Mucosa of stomach (tissue), 1 donor: Measurements from ENCODE around the gene CREBRF.
"Not testable (repeated sequence)": the region's sequence is repeated elsewhere in the genome, so short reads cannot be mapped to it uniquely, and the experiment has no call there.

Source experiments
- H3K27me3 ChIP-seq: one replicate; pipeline ENCODE4 v1.7.0; 2013; ENCODE audit warnings: mild to moderate bottlenecking, low read length; ENCODE audit not compliant: control insufficient read depth, insufficient read depth
- H3K36me3 ChIP-seq: one replicate; pipeline ENCODE4 v1.7.0; 2013; ENCODE audit warnings: low read length; ENCODE audit not compliant: control insufficient read depth, insufficient read depth
- H3K4me1 ChIP-seq: one replicate; pipeline ENCODE4 v1.7.0; 2013; ENCODE audit warnings: mild to moderate bottlenecking, low read length; ENCODE audit not compliant: control insufficient read depth, insufficient read depth
- H3K4me3 ChIP-seq: one replicate; pipeline ENCODE4 v1.7.0; 2013; ENCODE audit warnings: low read length
- H3K9ac ChIP-seq: one replicate; pipeline ENCODE4 v1.7.0; 2013; ENCODE audit warnings: mild to moderate bottlenecking, low read length, moderate library complexity
- H3K9me3 ChIP-seq: one replicate; pipeline ENCODE4 v1.7.0; 2013; ENCODE audit warnings: mild to moderate bottlenecking, low read length, moderate library complexity; ENCODE audit not compliant: control insufficient read depth
- donor health status: Pancreatic carcinoma.

Gene CREBRF

DNA sequence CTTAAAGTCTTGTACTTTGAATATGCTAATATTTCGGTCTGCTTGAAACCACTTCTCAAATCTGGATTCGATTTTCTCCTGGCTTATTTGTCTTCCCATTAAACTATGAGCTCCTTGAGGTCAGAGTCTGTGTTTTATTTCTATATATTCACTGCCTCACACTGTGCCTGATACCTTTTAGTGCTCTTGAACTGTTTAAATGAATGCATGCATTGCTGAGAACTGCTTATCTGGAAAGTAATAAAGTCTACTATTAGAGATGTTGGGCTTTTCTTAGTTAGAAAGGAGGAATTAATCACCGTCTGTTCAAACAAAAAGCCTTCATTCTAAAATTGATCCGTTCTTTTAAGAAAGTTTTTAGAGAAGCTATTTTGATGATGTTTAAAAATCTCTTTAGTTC lies 6.0 kb downstream of the CREBRF start:
- Histone ChIP-seq H3K4me1 (no peaks in the 10 kb centered on the region), H3K4me3 (no peak overlapping the region), H3K36me3 (no peaks in the 10 kb centered on the region), H3K9me3 (no peaks in the 10 kb centered on the region), H3K27me3 (no peaks in the 10 kb centered on the region), H3K9ac (no peak overlapping the region)

DNA sequence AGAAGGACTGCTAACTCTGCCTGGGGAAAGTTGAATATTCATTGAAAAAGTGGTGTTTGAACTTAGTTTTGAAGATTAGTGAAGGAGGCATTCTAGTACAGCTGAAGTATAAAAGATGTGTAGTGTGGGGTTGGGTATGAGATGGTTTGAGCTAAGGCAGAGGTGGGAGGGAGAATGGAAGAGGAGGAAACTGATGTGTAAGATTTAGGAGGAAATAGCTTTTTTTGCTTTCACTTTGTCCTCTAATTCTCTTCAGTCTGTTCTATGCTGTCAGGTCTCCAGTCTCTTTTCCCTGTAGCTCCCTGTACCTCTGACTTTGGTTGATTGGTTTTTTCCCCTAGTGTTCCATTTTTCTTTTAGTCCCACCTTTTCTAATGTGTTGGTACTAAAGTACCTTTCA lies 9.0 kb downstream of the CREBRF start:
- no peak overlapping the region for H3K4me3 ChIP-seq
- no peaks in the 10 kb centered on the region for H3K9me3 ChIP-seq
- peaks cover 5% of the 10 kb centered on the region for H3K4me1 ChIP-seq

DNA sequence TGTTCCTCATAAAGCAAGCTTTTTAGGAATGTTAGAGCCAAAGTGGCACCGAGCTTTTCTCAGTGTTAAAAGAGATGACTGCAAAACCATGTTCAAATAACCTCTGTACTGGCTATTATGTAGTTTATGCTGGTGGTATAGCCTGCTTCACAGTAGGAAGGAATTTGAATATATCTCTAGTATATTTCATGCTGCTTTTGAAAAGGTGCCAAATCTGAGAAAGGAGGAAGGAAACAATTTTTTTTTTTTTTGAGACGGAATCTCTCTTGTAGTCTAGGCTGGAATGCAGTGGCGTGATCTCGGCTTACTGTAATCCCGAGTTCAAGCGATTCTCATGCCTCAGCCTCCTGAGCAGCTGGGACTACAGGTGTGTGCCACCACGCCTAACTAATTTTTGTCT lies 13.5 kb downstream of the CREBRF start:
- Histone ChIP-seq H3K9ac (no peak overlapping the region), H3K4me1 (peaks cover 5% of the 10 kb centered on the region), H3K9me3 (no peaks in the 10 kb centered on the region), H3K4me3 (no peak overlapping the region), H3K36me3 (no peaks in the 10 kb centered on the region), H3K27me3 (no peaks in the 10 kb centered on the region)

More for the DNA sequence above, 9.0 kb downstream of the CREBRF start:
- no peaks in the 10 kb centered on the region for H3K36me3 ChIP-seq
- H3K27me3 ChIP-seq: no peaks in the 10 kb centered on the region
- no peak overlapping the region for H3K9ac ChIP-seq

DNA sequence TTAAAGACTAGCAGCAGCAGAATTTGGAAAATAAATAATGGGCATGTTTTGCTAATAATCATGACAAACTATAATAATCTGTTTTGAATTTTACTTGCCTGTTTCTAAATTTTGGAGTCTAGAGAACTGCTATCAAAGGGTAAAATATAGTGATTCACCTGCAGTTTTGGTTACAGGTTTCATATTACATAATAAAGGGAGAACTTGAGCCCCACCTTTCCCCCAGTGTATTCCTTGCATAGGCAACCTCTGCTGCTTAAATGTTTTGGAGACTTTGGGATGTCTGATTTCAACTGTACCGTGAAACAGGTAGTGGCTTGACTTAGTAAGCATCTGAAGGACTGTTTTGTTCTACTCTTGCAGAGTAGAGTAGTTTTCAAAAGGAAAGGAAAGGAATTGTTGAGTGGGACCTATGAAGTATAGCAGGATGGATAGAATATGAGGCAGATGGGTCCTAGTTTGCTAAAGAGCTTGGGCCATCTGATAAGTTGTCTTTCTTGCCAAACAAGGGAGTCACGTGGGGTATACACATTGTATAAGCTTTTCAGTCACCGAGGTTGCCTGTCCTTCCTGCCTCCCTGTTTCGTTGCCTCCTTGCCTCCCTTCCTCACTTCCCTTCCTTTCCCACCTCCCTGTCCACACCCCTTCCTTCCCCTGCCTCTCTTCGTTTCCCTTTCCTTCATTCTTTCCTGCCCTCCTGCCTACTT lies 19.1 kb downstream of the CREBRF start:
- no peak overlapping the region for H3K4me3 ChIP-seq
- no peak overlapping the region for H3K9ac ChIP-seq
- H3K27me3 ChIP-seq: no peaks in the 10 kb centered on the region
- no peaks in the 10 kb centered on the region for H3K9me3 ChIP-seq
- H3K4me1 ChIP-seq: no peaks in the 10 kb centered on the region
- H3K36me3 ChIP-seq: no peaks in the 10 kb centered on the region

DNA sequence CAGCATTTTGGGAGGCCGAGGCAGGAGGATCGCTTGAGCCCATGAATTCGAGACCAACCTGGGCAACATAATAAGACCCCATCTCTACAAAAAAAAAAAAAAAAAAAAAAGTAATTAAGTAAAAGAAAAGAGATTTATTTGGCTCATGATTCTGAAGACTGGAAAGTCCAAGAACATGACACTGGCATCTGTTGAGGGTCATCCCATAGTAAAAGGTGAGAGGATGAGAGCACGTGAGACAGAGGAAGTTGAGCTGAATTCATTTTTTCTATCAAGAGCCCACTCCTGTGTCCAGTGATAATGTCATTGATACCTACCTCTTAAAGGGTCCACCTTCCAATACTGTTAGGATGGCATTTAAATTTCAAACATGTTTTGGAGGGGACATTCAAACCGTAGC lies 19.8 kb downstream of the CREBRF start:
- Histone ChIP-seq H3K4me3 (no peak overlapping the region), H3K9ac (no peak overlapping the region), H3K27me3 (no peaks in the 10 kb centered on the region), H3K4me1 (no peaks in the 10 kb centered on the region), H3K9me3 (no peaks in the 10 kb centered on the region), H3K36me3 (no peaks in the 10 kb centered on the region)

DNA sequence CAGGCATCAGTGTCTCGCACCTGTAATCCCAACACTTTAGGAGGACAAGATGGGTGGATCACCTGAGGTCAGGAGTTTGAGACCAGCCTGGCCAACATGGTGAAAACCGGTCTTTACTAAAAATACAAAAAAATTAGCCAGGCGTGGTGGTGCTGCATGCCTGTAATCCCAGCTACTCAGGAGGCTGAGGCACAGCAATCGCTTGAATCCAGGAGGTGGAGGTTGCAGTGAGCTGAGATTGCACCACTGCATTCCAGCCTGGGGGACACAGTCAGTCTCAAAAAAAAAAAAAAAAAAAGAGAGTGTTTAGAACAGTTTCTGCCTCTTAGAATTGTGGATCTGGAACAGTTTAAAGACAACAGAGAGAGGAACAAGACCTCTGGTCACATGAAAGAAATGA lies 20.3 kb downstream of the CREBRF start:
- not testable (repeated sequence) for H3K36me3 ChIP-seq, H3K4me3 ChIP-seq, H3K9ac ChIP-seq, H3K27me3 ChIP-seq, H3K4me1 ChIP-seq, H3K9me3 ChIP-seq

DNA sequence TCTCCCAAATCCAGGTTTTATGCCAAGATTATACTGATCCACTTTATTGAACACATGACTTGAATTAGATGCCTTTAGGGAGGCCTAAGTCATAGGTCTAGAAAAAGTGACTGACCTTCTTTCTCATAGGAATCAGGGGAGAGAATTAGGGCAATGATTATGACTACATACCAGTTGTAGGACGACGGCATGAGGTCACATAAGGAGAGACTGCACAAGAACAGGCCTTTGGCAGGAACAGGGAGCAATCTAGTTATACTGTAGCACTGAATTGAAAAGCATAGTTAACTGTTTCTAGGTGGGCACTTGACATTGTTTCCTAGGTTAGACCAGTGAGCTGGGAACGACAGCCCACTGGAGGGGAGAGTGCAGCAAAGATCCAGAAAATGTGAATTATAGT lies 22.7 kb downstream of the CREBRF start:
- Histone ChIP-seq H3K27me3 (no peaks in the 10 kb centered on the region), H3K9ac (no peak overlapping the region), H3K4me1 (no peaks in the 10 kb centered on the region), H3K9me3 (no peaks in the 10 kb centered on the region), H3K4me3 (no peak overlapping the region), H3K36me3 (no peaks in the 10 kb centered on the region)

DNA sequence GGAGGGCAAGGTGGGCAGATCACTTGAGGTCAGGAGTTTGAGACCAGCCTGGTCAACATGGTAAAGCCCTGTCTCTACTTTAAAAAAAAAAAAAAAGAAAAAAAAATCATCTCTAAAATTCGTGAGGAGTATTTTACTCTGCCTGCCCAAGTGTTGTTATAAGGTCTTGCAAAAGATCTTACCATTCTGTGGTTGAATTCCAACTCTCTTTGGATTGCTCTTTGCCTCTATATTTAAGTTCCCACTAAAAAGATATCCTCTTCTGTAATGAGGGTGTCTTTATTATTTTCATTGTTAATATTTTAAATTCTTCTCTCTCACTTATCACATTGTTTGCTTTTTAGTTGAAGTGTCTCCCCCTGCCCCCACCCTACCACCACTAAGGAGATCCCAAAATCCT lies 33.4 kb downstream of the CREBRF start:
- H3K9ac ChIP-seq: no peak overlapping the region
- peaks cover 8% of the 10 kb centered on the region for H3K36me3 ChIP-seq
- H3K4me3 ChIP-seq: no peak overlapping the region
- peaks cover 4% of the 10 kb centered on the region for H3K4me1 ChIP-seq
- no peaks in the 10 kb centered on the region for H3K9me3 ChIP-seq
- H3K27me3 ChIP-seq: no peaks in the 10 kb centered on the region

DNA sequence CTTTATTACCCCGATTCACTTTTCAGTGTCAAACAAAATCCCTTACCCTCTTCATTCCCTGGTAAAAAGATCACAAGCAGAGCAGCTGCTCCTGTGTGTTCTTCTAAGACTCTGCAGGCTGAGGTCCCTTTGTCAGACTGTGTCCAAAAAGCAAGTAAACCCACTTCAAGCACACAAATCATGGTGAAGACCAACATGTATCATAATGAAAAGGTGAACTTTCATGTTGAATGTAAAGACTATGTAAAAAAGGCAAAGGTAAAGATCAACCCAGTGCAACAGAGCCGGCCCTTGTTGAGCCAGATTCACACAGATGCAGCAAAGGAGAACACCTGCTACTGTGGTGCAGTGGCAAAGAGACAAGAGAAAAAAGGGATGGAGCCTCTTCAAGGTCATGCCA lies 34.5 kb downstream of the CREBRF start:
- H3K27me3 ChIP-seq: no peaks in the 10 kb centered on the region
- H3K9me3 ChIP-seq: no peaks in the 10 kb centered on the region
- no peak overlapping the region for H3K9ac ChIP-seq
- H3K36me3 ChIP-seq: peaks cover 8% of the 10 kb centered on the region
- H3K4me1 ChIP-seq: peaks cover 4% of the 10 kb centered on the region
- H3K4me3 ChIP-seq: no peak overlapping the region

DNA sequence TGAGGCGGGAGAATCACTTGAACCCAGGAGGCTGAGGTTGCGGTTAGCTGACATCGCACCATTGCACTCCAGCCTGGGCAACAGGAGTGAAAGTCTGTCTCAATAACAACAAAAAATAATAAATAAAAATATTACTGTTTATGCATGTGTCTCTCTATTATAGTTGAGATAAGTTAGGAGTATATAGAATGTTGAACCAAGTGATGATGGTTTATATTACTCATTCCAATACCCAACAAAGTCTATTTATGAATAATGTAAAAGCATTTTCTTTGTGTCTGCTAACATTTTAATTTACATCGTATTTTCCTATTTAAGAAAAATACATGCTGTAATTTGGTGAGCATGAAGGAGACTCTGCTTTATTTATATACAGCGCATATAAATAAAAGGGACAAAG lies 35.8 kb downstream of the CREBRF start:
- Histone ChIP-seq H3K9me3 (no peaks in the 10 kb centered on the region), H3K4me3 (no peak overlapping the region), H3K36me3 (peaks cover 8% of the 10 kb centered on the region), H3K9ac (no peak overlapping the region), H3K4me1 (peaks cover 4% of the 10 kb centered on the region), H3K27me3 (no peaks in the 10 kb centered on the region)

DNA sequence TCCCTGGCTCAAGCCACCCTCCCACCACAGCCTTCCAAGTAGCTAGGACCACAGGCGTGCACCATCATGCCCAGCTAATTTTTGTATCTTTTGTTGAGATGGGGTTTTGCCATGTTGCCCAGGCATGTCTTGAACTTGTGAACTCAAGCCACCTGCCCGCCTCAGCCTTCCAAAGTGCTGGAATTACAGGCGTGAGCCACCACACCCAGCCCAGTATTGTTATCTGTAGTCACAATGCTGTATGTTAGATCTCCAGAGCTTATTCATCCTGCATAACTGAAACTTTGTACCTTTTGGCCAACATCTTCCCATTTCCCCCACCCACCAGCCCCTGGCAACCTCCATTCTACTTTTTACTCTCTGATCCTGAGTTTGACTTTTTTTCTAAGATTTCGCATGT lies 37.5 kb downstream of the CREBRF start:
- no peak overlapping the region for H3K4me3 ChIP-seq
- no peaks in the 10 kb centered on the region for H3K9me3 ChIP-seq
- no peak overlapping the region for H3K9ac ChIP-seq
- H3K4me1 ChIP-seq: peaks cover 4% of the 10 kb centered on the region
- H3K27me3 ChIP-seq: no peaks in the 10 kb centered on the region
- H3K36me3 ChIP-seq: peaks cover 8% of the 10 kb centered on the region

DNA sequence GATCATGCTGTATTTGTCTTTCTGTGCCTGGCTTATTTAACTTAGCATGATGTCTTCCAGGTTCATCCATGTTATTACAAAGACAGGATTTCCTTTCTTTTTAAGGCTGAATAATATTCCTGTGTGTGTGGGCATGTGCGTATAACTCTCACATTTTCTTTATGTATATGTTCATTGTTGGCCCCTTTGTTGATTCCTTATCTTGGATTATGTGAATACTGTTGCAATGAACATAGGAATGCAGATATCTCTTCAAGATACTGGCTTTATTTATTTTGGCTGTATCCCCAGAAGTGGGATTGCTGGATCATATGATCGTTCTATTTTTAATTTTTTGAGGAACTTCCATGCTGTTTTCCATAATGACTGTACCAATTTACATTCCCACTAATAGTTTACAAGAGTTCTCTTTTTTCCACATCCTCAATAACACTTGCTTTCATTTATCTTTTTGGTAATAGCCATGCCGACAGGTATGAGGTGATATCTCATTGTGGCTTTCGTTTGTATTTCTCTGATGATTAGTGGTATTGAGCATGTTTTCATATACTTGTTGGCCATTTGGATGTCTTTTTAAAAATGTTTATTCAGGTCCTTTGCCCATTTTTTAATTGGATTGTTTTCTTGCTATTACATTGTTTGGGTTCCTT lies 38.0 kb downstream of the CREBRF start:
- peaks cover 8% of the 10 kb centered on the region for H3K36me3 ChIP-seq
- no peak overlapping the region for H3K4me3 ChIP-seq
- no peak overlapping the region for H3K9ac ChIP-seq
- H3K9me3 ChIP-seq: no peaks in the 10 kb centered on the region
- no peaks in the 10 kb centered on the region for H3K27me3 ChIP-seq
- peaks cover 4% of the 10 kb centered on the region for H3K4me1 ChIP-seq
